GM19397 (cell line): ENCODE data around the gene MTCL3.

Experiments used
- ATAC-seq: cut with Tn5 transposase; IDR thresholded peaks from one replicate; pipeline ENCODE4 v1.9.1; 2021; ENCODE audit warnings: mild to moderate bottlenecking, moderate library complexity; ENCODE audit not compliant: unreplicated experiment

The MTCL3 gene

DNA sequence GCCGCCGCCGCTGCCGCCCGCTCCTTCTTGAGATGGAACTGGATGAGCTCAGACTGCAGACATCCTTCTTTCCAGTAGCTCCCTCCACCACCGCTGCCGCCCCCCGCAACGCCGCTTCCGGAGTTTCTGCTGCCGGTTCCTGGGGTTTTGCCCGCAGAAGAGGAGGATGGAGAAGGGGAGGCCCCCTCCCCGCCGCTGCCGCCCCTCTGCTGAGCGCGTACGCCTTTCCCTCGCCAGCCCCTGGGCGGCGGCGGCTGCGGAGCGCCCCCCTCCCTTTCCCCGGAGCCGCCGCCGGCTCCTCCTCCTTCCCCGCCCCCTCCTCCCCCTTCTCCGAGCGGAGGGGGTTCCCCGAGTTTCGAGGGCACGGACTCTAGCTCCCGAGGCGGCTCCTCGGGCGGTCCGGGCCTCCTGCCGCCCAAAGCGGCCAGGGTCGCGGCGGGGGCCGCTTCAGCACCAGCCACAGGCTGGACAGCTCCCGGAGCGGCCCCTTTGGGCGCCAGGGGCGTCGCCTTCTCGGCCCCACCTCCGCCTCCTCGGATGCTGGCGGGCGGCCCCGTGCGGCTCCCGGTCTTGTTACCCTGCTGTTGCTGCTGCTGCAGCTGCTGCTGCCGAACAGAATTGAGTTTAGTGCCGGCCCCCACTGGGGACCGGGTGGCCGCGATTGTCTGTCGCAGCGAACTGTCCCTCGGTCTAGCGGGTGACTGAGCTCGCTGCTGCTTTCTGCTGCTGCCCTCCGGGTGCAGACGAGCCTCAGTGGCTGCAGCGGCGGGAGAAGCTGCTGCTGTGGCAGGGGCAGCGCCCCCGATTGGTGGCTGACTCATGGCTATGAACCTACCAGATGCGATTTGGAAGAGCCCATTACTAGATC, 3.1 kb downstream of the MTCL3 start:
- peak; percentile 71 for ATAC-seq

DNA sequence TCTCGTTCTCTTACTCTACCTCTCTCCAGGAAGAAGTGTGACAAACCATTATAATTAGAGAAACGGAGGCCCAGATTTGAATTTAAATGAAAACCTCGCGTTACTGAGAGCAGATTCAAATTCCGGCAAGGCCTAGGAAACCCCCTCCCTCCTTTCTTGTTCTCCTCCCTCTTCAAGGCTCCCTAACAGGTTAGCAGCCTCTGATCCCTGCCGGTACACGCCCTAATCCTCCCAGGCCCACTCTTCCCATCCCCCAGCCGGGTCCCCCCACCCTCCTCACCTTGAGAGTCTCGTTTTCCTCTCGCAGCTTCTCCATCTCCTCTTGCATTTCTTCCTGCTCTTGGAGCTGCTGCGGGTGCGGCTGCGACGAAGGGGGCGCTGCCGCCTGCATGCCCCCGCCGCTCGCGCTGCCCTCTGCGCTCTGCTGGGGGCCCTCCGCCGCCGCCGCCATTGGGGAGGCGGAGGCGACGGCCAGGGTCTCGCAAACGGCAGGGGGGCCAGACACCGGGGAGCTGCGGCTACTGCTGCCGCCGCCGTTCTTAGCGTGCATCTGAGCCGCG, 3.8 kb downstream of the MTCL3 start:
- peak; percentile 1 for ATAC-seq

DNA sequence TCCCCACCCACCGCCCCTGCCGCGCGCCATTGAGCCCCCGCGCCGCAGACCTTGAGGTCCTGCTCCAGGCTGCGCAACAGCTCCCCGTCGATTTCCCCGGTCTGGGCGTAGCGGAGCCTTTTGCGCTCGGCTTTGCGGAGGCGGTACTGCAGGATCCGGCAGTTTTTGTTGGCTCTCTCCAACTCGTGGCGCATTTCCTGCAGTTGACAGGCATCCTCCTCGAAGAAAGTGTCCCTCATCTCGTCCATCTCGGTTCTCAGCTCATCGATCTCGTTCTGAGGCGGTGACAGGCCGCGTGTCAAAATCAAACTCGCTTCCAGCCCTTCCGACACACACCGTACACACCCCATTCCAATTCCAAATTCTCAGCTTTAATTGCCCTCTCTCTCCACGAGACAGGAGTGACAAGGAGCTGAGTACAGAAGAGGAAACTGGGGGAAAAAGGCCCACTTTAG, 4.3 kb downstream of the MTCL3 start:
- ATAC-seq: no peak

- no peak for ATAC-seq
Measured at GRCh38 chr6:127514179-127514772, 4.9 kb downstream of the MTCL3 start.

- no peak for ATAC-seq
Measured at GRCh38 chr6:127513425-127513824, 5.7 kb downstream of the MTCL3 start.

DNA sequence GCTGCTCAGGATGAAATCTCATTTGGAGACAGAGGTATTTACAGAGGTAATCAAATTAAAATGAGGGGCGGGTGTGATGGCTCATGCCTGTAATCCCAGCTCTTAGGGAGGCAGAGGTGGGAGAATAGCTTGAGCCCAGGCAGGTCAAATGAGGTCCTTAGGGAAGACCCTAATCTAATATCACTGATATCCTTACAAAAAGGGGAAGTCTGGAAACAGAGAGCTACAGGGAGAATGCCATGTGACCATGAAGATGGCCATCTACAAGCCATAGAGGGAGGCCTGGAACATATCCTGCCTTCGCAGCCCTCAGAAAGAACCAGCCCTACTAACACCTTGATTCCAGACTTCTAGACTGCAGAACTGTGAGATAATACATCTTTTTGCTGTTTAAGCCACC, 8.3 kb downstream of the MTCL3 start:
- no peak for ATAC-seq

- no peak for ATAC-seq
Measured at GRCh38 chr6:127506894-127507293, 12.2 kb downstream of the MTCL3 start.

GRCh38 chr6:127503022-127503421, 16.1 kb downstream of the MTCL3 start:
- no peak for ATAC-seq

GRCh38 chr6:127497410-127497809, 21.7 kb downstream of the MTCL3 start:
- ATAC-seq: no peak

GRCh38 chr6:127496471-127496870, 22.7 kb downstream of the MTCL3 start:
- no peak for ATAC-seq

GRCh38 chr6:127494240-127494767, 24.8 kb downstream of the MTCL3 start:
- no peak for ATAC-seq

- ATAC-seq: no peak
Measured at GRCh38 chr6:127489248-127489647, 29.9 kb downstream of the MTCL3 start.

- no peak for ATAC-seq
Measured at GRCh38 chr6:127486934-127487333, 32.2 kb downstream of the MTCL3 start.

DNA sequence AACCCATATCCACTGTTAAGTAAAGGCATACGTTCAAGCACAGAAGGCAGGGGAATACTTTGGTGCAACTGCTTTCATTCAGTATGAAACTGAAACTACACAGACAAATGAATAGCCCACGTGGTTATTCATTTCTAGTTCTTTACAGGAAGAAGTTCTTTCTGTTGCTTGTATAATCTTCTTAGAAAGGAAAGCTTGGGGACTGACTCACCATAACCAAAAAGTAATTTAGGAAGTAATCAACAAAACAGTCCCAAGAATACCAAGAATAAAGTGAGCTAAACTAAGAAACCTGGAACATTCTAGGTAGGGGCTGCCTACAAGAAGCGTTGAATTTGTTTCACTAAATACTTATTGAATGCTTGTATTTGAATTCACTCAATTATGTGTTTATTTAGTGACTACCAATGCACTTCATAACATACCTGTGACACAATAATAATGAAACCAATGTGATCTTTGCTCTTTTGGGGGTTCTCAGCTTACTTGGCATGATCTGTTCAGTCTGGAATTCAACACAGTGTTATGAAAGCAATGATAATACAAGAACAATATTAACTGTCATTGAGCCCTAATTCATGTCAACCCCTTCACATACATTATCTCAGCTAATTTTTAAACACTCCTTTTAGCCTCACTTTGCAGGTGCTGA, 34.8 kb downstream of the MTCL3 start:
- peak; percentile 98 for ATAC-seq

GRCh38 chr6:127483399-127484055, 35.6 kb downstream of the MTCL3 start:
- peak; percentile 33 for ATAC-seq

GRCh38 chr6:127482325-127482724, 36.8 kb downstream of the MTCL3 start:
- no peak for ATAC-seq

DNA sequence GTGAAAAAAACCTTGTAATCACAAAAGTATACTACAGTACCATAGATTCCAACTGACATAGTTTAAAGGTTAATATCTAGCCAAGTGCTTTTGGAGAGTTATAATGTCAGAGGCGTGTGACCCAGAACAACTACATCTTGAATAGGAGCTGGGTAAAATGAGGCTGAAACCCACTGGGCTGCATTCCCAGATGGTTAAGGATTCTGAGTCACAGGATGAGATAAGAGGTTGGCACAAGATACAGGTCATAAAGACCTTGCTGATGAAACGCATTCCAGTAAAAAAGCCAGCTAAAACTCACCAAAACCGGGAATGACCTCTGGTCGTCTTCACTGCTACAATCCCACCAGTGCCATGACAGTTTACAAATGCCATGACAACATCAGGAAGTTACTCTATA, 37.5 kb downstream of the MTCL3 start:
- ATAC-seq: no peak

GRCh38 chr6:127481111-127481510, 38.0 kb downstream of the MTCL3 start:
- ATAC-seq: no peak

GRCh38 chr6:127477658-127478057, 41.5 kb downstream of the MTCL3 start:
- ATAC-seq: no peak

- ATAC-seq: no peak
Measured at GRCh38 chr6:127475823-127476176, 43.3 kb downstream of the MTCL3 start.
